GM19099 (cell line): ENCODE data around the gene MAPRE2.

ENCODE experiments used
- POLR2A ChIP-seq: IDR thresholded peaks from 3 replicates; pipeline ENCODE4 v1.6.1; 2011; ENCODE audit warnings: low read depth; ENCODE audit not compliant: insufficient read length; ENCODE audit errors: extremely low read depth

The MAPRE2 gene

DNA sequence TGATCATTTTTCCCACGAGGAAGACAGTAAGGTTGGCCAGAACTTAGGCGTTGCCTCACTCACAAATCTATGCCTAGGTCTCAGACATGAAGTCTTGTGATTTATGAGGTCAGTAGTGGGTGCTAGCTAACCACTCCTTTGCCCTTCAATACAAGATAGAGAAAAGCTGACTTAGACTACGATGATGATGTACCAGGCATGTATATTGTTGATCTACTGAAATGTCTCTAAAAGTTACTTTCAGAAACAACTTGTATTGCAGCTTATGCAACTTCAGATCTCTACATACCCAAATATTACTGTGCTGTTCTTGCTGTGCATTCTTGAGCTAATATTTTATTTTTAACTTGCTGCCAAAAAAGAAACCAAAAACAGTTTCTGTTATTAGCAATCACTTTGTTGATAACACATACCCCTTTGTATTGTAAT is 30.6 kb downstream of the MAPRE2 start:
- TF ChIP-seq POLR2A: no peak

DNA sequence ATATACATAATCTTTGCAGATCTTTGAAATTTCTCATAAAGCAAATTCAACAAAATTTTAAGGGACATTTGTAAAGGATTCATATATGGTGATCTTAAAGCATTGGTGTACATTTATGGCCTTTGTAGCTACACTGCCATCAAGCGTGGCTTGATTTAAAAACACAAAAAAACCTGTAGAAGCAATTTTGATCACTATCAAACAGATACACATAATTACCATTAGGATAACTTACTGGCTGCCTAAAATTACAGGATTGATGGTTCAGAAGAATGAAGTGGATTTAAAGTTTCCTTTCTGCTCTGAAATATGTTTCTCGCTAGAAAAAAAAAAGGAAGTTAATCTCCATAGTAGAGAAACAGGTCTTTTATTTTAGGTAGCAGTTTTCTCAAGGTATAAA is 31.4 kb downstream of the MAPRE2 start:
- TF ChIP-seq POLR2A: no peak

- no peak for TF ChIP-seq POLR2A
Measured at GRCh38 chr18:35073186-35074105, 32.2 kb downstream of the MAPRE2 start.

DNA sequence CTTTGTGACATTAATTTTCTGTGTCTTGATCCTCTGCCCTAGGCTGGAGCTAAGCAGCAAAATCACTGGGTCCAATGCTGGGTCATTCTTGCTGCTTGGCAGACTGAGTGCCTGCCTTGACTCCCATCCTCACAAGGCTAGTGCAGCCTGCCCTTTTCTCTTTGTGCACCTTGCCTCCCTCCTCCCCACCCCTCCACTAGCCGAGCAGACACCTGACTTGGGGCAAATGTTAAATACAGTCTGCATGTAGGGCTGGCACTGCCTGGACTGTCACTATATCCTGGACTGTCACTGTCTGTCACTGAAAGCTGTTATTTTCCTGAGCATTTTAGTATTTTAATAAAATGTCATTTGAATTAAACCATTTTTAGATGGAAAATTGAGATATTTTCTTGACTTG is 33.4 kb downstream of the MAPRE2 start:
- TF ChIP-seq POLR2A: no peak

- no peak for TF ChIP-seq POLR2A
Measured at GRCh38 chr18:35075132-35075531, 33.9 kb downstream of the MAPRE2 start.

DNA sequence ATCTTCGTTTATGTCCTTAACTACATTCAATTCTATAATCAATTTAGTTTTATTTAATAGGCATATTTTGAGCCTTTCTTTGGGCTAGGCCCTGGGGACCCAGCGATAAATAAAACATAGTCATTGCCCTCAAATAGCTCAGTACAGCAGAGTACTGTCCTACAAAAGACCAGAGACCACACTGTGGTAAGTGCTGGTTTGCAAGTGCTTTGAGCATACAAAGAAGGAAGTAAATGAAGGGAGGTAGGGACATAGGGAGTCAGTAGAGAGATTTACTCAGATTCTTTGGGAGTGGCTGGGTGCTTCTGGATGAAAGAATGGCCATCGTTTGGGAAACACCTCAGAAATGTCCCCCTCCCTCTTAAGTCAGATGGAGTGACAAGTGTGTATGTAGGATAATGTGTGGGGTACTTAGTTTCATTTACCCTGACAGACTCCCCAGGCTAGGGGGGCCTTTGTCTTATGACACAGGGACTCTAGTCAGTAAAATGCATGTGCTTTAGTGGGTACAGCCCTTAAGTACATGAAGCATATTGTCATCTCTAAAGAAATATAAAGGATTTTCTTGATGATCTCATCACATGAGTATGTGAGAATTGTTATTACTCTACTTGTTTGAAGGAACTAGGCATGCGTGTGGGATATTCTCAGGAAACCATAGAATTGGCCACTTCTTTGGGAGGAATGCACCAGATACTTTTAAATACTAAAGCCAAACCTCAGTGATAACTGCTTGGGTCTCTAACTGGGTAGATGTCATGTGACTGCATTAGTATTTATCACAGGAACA is 35.1 kb downstream of the MAPRE2 start:
- no peak for TF ChIP-seq POLR2A

GRCh38 chr18:35077937-35078336 is 36.7 kb downstream of the MAPRE2 start:
- no peak for TF ChIP-seq POLR2A

GRCh38 chr18:35080058-35080457 is 38.8 kb downstream of the MAPRE2 start:
- TF ChIP-seq POLR2A: no peak

GRCh38 chr18:35083174-35083712 is 42.0 kb downstream of the MAPRE2 start:
- no peak for TF ChIP-seq POLR2A

GRCh38 chr18:35084494-35085449 is 43.6 kb downstream of the MAPRE2 start:
- TF ChIP-seq POLR2A: no peak

DNA sequence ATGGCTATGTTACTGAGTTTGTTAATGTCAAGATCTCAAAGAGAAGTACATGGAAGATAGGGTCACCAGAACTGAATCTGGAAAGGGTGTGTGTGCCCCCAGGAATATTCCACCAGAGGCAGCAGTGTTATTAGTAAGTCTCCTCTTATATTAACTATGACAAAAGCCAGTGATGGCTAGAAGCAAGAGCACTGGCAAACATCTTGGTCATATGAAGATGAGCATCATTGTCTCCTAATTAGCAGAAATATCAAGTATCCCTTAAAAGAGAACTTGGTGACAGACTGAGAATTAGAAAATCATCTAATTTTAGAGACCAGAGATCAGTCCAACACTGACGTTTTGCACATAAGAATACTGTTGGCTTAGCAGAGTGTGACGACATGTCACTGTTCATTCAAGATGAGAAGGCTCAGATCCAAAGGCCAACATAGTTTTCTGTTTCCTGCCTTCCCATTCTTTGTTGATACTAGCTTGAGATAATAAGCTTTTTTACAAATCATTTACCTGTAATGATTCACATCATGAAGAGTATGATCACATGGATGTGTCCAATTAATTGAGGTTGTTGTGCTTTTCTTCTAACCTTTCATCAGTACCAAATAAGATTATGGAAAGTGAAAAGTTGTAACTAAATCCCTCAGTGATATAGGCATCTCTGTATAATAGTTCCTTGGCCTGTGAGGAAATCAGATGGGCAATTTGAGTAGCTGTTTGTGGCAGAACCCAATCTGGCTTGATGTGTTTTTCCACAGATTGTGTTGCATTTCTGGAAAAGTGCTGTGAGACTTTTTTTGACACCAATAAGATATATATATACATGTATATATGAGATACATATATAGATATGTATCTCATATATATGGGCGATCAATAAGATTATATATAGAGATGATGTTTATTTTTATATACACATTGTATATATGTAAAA is 44.5 kb downstream of the MAPRE2 start:
- TF ChIP-seq POLR2A: no peak

- no peak for TF ChIP-seq POLR2A
Measured at GRCh38 chr18:35086704-35087103, 45.5 kb downstream of the MAPRE2 start.

GRCh38 chr18:35087726-35088125 is 46.5 kb downstream of the MAPRE2 start:
- TF ChIP-seq POLR2A: no peak
